ENCODE measurements around the gene GTF3C2. TPM values are rescaled to one million over a fixed set of nuclear protein-coding genes. Genes with fewer than 3 reads are reported as not detected.
A peak's percentile ranks its signal among the peaks of the same experiment; 100 is the strongest.

GTF3C2 gene
- total RNA-seq, 4 donors from 2014 or later, result 55.7 to 79.2 (median 63.6) TPM

GRCh38 chr2:27378809-27379290 is 22.3 kb upstream of the GTF3C2 start:
- intact Hi-C loops (cut with DNase I; ENCODE audit: low total_unique reads), result no loop called here
- H3K4me3 ChIP-seq, result no peak overlapping the region
- peaks cover 8 to 25% (median 19%) of the 10 kb centered on the region in 4 donors for H3K4me1 ChIP-seq
- in situ Hi-C loops (cut with MboI; ENCODE audit: low pct_ligation_motif_present in 1 of 4, low pct_unique_long_range_greater_than_20kb in 1 of 4, low sequenced_read_pairs in 3 of 4), result no loop called here
- H3K27me3 ChIP-seq, result no peaks in the 10 kb centered on the region
- 85% methylated on average over 9 of the region's 9 CpGs; no CpG with 5 or more reads in 1 of the 2 donors for WGBS, 2 donors (ENCODE audit: low coverage in 1 of 2)
- no peak for DNase-seq
- H3K36me3 ChIP-seq, result peaks cover 0 to 43% (median 22%) of the 10 kb centered on the region in 4 donors
- H3K9me3 ChIP-seq, result no peaks in the 10 kb centered on the region
- H3K27ac ChIP-seq, result peak overlapping the region; percentile 90 to 95 (median 94)
- TF ChIP-seq, protein P1, sequence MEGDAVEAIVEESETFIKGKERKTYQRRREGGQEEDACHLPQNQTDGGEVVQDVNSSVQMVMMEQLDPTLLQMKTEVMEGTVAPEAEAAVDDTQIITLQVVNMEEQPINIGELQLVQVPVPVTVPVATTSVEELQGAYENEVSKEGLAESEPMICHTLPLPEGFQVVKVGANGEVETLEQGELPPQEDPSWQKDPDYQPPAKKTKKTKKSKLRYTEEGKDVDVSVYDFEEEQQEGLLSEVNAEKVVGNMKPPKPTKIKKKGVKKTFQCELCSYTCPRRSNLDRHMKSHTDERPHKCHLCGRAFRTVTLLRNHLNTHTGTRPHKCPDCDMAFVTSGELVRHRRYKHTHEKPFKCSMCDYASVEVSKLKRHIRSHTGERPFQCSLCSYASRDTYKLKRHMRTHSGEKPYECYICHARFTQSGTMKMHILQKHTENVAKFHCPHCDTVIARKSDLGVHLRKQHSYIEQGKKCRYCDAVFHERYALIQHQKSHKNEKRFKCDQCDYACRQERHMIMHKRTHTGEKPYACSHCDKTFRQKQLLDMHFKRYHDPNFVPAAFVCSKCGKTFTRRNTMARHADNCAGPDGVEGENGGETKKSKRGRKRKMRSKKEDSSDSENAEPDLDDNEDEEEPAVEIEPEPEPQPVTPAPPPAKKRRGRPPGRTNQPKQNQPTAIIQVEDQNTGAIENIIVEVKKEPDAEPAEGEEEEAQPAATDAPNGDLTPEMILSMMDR (IDR thresholded peaks at IDR 0.05), result no peak
- TF ChIP-seq POLR2A (IDR thresholded peaks at IDR 0.05), result no peak
- no peak for TF ChIP-seq POLR2AphosphoS5 (IDR thresholded peaks at IDR 0.05)
- no peak for TF ChIP-seq EP300 (IDR thresholded peaks at IDR 0.05; ENCODE audit: low read depth)

DNA sequence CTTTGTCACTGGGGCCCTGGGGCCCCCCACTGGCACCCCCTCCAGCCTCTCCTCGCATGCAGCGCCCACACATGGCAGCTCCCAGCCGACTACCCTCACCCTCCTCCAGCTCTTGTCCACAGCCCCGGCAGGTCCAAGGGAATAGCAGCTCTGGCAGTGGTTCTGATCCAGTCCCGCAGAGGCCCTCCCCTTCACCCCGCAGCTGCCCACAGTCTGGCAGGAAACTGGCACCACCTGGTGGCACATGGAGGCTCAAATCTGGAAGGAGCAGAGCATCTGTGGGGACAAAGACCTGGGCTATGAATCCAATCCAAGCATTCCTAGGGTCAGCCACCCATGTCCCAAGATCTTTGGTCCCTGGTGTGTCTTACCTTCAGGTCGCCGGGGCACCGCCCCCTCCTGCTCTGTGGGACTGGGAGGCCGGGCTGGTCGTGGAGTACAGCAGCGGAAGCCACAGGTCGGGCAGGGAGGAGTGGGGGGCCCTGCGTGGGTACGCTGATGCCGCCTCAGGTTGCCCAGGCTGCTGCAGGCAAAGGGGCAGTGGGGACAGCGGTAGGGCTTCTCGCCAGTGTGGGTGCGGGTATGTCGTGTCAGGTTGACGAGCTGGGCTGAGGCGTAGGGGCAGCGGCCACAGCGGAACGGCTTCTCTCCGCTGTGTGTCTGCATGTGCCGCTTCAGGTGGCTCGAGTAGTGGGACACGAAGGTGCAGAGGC is 21.7 kb upstream of the GTF3C2 start:
- in situ Hi-C loops (cut with MboI; ENCODE audit: low pct_ligation_motif_present in 1 of 4, low pct_unique_long_range_greater_than_20kb in 1 of 4, low sequenced_read_pairs in 3 of 4), result no loop called here
- H3K27ac ChIP-seq, result peak overlapping the region in 1 of 4 donors; percentile 93
- peaks cover 0 to 43% (median 21%) of the 10 kb centered on the region in 4 donors for H3K36me3 ChIP-seq

DNA sequence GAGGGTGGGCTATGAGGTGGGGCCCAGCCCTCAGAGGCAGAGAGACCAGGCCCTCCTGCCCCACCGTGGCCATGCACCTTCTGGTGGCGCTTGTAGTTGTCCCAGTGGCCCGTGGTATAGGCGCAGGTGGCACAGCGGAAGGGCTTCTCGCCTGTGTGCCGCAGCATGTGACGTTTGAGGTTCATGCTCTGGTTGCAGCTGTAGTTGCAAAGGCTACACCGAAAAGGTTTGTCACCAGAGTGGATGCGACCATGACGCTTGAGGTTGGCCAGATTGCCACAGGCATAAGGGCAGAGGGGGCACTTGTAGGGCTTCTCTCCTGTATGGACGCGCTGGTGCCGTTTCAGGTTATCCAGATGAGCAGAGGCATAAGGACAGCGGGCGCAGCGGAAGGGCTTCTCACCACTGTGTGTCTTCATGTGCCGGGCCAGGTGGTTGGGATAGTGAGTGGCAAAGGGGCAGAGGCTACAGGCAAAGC is 21.1 kb upstream of the GTF3C2 start:
- Histone ChIP-seq H3K4me3 (no peak overlapping the region), H3K9me3 (no peaks in the 10 kb centered on the region), H3K36me3 (peaks cover 0 to 45% (median 20%) of the 10 kb centered on the region in 4 donors), H3K27ac (no peak overlapping the region), H3K27me3 (no peaks in the 10 kb centered on the region), H3K4me1 (peaks cover 8 to 31% (median 20%) of the 10 kb centered on the region in 4 donors)
- intact Hi-C loops (cut with DNase I; ENCODE audit: low total_unique reads), result no loop called here
- no peak for DNase-seq
- 86% methylated on average over 15 of the region's 18 CpGs; no CpG with 5 or more reads in 1 of the 2 donors for WGBS, 2 donors (ENCODE audit: low coverage in 1 of 2)
- in situ Hi-C loops (cut with MboI; ENCODE audit: low pct_ligation_motif_present in 1 of 4, low pct_unique_long_range_greater_than_20kb in 1 of 4, low sequenced_read_pairs in 3 of 4), result no loop called here
- peak; percentile 4 for TF ChIP-seq POLR2A (IDR thresholded peaks at IDR 0.05)
- no peak for TF ChIP-seq EP300 (IDR thresholded peaks at IDR 0.05; ENCODE audit: low read depth)
- peak in 1 of 3 donors; percentile 18 for TF ChIP-seq POLR2AphosphoS5 (IDR thresholded peaks at IDR 0.05)

More for the DNA sequence above, 21.7 kb upstream of the GTF3C2 start:
- no peak overlapping the region for H3K4me3 ChIP-seq
- 83% methylated on average over 29 of the region's 29 CpGs; no CpG with 5 or more reads in 1 of the 2 donors for WGBS, 2 donors (ENCODE audit: low coverage in 1 of 2)
- intact Hi-C loops (cut with DNase I; ENCODE audit: low total_unique reads), result no loop called here
- TF ChIP-seq EP300 (IDR thresholded peaks at IDR 0.05; ENCODE audit: low read depth) (no peak), POLR2AphosphoS5 (IDR thresholded peaks at IDR 0.05) (peak in 1 of 3 donors; percentile 34), POLR2A (IDR thresholded peaks at IDR 0.05) (no peak)
- TF ChIP-seq, protein P1 (IDR thresholded peaks at IDR 0.05), result no peak
- H3K9me3 ChIP-seq, result no peaks in the 10 kb centered on the region
- H3K4me1 ChIP-seq, result peaks cover 8 to 25% (median 19%) of the 10 kb centered on the region in 4 donors
- no peak for DNase-seq
- no peaks in the 10 kb centered on the region for H3K27me3 ChIP-seq

GRCh38 chr2:27376866-27377617 is 20.5 kb upstream of the GTF3C2 start:
- in situ Hi-C loops (cut with MboI; ENCODE audit: low pct_ligation_motif_present in 1 of 4, low pct_unique_long_range_greater_than_20kb in 1 of 4, low sequenced_read_pairs in 3 of 4) (no loop called here), intact Hi-C loops (cut with DNase I; ENCODE audit: low total_unique reads) (no loop called here)
- peaks cover 14 to 37% (median 25%) of the 10 kb centered on the region in 4 donors for H3K4me1 ChIP-seq
- no peak for DNase-seq
- no peak overlapping the region for H3K4me3 ChIP-seq
- TF ChIP-seq, protein P1 (IDR thresholded peaks at IDR 0.05), result no peak
- TF ChIP-seq POLR2AphosphoS5 (IDR thresholded peaks at IDR 0.05) (no peak), POLR2A (IDR thresholded peaks at IDR 0.05) (no peak), EP300 (IDR thresholded peaks at IDR 0.05; ENCODE audit: low read depth) (no peak)
- 60 to 73% methylated on average over 1 to 10 of the region's 10 CpGs for WGBS, 2 donors (ENCODE audit: low coverage in 1 of 2)
- peaks cover 0 to 45% (median 20%) of the 10 kb centered on the region in 4 donors for H3K36me3 ChIP-seq
- no peak overlapping the region for H3K27ac ChIP-seq
- H3K27me3 ChIP-seq, result no peaks in the 10 kb centered on the region
- H3K9me3 ChIP-seq, result no peaks in the 10 kb centered on the region

Data from transverse colon (tissue), 4 donors.